AML-193 (cell line): ENCODE results near the gene TMEM147.
"Not testable (repeated sequence)": the region's sequence is repeated elsewhere in the genome, so short reads cannot be mapped to it uniquely, and the experiment has no call there.

Experiments used
- DNase-seq, 2 experiments: peaks; one replicate each; lab custom pipeline; 2025; lab: John Stamatoyannopoulos, UW

TMEM147 gene

DNA sequence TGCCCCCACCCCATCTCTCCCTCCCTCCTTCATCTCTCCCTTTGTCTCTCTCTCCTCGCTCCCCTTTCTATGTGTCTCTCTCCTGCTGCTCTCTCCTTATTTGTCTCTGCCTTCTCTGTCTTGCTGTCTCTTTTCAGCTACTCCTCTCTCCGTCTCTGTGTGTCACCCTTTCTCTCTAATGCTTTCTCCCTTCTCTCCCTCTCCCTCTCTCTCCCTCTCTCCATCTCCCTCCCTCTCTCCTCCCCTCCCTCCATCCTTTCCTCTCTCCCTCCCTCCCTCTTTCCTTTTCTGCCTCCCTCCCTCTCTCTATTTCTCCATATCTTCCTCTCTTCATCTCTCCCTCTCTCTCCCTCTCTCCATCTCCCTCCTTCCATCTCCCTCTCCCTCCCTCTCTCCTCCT, 17.4 kb downstream of the TMEM147 start:
- DNase-seq, result no peak

DNA sequence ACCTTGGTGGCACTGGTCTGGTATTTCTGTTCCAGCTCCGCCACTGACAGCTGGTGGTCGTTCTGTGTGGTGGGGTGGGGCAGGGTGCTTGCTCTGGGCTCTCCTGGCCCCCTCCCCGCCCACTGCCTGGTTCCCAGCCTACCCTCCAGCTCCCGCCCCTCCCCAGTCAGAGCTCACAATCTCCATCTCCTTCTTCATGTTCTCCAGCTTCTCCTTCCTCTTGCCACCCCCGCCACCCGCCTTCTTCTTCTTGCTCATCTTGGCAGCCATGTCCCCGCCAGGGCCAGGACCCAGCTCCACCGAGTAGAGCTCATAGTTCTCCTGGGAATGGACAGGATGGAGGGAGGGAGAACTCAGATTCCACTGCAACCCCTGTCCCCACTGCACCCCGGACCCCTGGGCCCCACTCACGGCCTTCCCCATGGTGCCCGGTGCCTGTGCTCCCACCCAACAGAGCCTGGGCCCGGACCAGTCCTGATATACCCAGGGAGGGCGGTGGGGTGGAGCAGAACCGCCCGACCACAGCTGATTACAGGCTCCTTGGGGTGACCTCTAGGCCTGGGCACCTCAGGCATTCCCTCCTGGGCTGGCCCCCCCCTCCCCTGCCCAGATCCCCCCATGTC, 17.9 kb downstream of the TMEM147 start, which contains the start of gene ATP4A:
TSS of gene ATP4A (minus strand) at position 452 of the 623 bp plus-strand sequence. CDS start at position 423, 29 bp downstream.
- no peak for DNase-seq

DNA sequence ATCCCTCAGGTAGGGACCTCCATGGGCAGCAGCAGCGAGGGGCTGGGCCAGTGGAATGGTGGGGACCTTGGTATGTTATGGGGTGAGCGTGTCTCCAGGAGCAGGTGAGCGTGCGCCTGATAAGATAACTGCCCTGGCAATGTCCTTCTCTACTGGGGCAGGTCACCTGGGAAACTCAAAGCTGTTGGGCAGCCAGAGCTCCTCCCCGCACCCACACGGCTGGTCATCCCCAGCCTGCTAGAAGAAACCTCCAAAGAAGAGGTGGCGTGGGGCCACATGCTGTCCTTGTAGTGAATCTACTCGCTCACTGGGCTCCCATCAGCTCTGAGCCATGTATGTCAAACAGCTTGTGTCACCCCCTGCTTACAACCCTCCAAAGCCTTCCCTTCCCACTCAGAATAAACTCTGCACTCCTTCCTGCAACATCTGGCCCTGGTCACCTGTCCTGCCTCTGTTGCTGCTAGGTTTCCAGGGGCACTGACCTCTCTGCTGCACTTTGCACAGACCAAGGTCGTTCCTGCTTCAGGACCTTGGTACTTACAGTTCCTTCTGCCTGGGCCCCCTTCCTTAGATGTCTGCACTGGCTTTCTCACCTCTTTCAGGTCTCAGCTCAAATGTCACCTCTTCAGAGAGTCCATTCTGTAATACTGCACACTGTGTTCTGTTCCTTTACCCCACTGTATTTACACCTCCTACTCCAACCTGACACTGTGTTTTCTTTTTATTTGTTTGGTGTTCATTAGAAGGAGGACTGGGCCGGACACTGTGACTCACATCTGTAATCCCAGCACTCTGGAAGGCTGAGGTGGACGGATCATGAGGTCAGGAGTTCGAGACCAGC, 19.8 kb downstream of the TMEM147 start:
- no peak for DNase-seq

DNA sequence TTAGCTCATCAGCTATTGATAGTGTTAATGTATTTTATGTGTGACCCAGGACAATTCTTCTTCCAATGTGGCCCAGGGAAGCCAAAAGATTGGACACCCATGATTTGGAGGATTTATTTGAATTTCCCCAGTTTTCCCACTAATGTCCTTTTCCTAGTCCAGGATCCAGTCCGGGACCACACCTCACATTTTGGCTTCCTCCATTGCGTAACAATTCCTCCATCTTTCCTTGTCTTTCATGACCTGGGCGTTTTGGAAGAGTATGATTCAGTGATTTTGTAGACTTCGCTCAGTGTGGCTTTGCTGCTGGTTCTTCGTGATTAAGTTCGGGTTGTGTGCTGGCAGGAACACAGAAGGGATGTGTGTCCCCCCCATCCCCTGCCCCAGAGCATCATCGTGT, 21.3 kb downstream of the TMEM147 start:
- DNase-seq, result no peak

DNA sequence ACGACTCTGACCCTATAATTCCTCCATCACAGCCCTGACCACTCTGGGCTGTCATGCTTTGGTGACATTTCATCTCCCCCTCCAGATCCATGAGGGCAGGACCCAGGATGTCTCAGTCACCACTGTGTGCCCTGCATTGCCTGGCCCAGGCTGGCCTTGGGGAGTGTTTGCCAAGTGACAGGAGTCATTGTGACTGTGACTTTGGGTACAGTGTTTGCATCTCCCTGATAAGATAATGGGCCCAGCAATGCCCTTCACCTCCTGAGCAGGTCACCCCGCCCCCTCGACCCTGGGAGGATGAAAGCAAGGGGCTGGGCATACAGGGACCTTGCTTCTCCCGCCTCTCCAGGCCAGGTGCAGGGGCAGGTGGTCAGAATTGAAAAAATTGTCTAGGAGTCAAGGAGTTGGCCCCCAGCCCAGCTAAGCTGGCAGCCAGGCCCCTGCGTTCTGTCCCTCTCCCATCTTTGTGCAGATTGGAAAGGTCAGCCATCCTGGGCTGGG, 23.9 kb downstream of the TMEM147 start:
- DNase-seq, result no peak

DNA sequence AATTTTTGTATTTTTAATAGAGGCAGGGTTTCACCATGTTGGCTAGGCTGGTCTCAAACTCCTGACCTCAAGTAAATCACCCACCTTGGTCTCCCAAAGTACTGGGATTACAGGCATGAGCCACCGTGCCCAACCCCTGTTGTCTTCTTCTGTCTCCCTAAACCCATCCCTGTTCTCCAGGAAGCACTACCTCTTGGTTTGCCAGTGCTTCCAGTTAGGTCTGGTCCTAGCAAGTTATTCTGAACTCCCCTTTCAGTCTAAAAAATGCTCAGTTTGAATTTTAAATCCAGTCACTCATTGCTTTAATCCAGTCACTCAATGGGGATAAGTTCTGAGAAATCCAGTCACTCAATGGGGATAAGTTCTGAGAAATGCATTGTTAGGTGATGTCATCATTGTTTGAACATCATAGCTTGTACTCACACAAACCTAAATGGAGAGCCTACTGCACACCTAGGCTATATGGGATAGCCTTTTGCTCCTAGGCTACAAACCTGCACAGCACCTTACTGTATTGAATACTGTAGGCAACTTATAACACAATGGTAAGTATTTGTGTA, 26.1 kb downstream of the TMEM147 start:
- DNase-seq, result no peak

DNA sequence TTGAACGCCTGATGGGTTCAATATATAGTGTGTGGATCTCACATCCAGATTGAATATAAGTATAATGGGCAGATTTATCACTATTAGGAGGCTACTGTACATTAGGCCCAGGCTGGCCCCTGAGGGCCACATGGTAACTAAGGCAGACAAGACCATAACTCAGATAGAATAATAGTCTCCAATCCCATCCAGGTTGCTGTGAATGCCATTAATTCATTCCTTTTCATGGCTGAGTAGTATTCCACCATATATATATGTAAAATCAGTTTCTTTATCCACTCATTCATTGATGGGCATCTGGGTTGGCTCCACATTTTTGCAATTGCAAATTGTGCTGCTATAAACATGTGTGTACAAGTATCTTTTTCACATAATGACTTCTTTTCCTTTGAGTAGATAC, 32.5 kb downstream of the TMEM147 start:
- DNase-seq, result no peak

DNA sequence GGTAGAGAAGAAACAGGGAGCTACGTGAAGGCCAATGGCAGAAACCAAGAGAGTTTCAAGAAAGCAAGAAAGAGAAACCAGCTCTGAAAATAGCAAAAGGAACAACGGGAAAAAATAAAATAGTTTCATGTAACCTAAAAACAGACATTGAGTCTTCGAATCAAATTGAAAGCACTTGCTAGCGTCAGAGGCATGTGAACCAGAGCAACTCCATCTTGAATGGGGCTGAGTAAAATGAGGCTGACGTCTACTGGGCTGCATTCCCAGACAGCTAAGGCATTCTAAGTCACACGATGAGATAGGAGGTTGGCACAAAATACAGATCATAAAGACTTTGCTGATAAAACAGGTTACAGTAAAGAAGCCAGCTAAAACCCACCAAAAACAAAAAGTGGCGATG, 33.3 kb downstream of the TMEM147 start:
- no peak for DNase-seq

DNA sequence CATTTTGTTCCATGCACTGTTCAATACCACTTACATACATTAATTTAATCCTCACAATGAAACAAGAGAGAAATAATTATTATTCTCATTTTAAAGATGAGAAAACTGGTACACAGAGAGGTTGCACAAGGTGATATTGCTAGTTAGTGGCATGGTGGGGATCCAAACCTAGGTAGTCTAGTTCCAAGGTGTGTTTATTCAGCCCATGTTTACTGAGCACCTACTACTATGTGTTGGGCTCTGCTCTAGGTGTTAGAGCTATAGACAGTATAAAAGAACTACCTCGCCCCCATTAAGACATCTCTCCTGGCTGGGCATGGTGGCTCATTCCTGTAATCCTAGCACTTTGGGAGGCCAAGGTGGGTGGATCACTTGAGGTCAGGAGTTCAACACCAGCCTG, 37.3 kb downstream of the TMEM147 start:
- DNase-seq, result no peak

DNA sequence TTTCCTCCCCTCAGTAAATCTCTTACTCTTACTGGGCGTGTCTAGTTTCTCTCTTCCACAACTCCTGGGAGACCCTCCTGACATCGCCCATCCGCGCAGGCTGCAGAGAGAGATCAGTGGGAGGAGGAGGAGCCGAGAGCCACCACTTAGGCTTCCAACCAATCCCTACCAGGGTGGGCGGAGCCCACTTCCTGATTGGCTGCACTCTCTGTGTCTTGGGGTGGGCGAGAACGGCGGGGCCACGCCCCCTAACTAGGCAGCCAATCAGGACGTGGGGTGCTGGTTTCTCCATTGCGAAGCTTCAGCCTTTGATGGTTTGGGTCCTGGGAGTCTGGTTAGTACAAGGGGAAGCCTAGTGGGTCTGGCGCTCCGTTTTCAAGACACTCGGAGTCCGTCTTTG, 40.4 kb downstream of the TMEM147 start, which contains the start of gene PMIS2:
TSS of gene PMIS2 (plus strand) at position 326 of the 400 bp plus-strand sequence. CDS start 87 bp downstream, outside the sequence.
- no peak for DNase-seq

DNA sequence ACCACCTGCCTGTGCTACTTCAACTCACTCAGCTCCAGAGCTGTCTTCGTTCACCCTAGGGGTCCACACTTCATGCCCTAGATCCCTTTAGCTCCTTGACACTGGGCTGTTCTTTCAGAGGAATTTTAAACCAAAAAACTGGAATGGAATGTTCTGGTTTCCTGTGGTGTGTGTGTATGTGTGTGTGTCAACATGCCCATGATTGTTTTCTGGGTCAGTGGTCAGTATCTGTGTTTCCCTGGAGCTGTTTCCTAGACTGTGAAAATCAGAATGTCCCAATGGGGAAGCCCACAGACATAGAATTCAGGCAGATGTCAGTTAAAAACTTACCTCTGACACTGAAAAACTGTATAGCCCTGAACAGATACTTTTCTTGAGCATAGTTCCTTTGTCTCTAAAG, 41.9 kb downstream of the TMEM147 start:
- DNase-seq, result no peak

DNA sequence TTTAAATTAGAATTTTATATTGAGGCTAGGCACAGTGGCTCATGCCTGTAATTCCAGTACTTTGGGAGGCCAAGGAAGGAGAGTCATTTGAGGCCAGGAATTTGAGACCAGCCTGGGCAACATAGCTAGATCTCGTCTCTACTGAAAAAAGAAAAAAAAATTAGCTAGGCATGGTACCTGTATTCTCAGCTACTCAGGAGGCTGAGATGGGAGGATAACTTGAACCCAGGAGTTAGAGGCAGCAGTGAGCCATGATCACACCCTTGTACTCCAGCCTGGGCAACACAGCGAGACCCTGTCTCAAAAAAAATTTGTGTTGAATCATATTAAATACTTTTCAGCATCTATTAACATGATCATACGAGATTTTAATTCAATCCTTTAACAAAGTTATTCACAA, 45.4 kb downstream of the TMEM147 start:
- no peak for DNase-seq

DNA sequence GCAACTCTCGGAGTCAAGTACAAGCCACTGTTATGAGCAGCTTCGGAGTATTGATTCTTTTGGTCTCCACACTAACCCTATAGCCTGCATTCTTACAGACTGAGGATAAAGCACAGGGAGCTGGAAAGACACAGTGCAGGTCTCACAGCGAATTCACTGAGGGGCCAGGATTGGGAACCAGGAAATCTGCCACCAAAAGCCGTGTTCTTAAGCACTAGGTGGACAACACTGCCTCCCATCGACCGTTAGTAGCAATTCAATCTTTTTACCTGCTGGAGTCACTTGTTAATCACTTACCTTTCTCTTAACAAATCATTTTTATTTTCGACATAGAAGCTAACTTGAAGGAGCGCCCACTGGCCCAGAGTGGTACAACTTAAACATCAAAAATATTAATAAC, 46.8 kb downstream of the TMEM147 start:
- peak; percentile 10 to 17 for DNase-seq

DNA sequence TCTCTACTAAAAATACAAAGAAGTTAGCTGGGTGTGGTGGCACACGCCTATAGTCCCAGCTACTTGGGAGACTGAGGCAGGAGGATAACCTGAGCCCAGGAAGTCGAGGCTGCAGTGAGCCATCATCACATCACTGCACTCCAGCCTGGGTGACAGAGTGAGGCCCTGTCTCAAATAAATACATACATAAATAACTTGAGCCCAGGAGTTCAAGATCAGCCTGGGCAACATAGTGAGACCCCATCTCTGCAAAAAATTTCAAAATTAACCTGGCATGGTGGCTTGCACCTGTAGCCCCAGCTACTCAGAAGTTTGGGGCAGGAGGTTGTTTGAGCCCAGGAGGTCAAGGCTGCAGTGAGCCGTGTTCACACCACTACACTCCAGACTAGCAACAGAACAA, 49.6 kb downstream of the TMEM147 start:
- DNase-seq, result not testable (repeated sequence)

DNA sequence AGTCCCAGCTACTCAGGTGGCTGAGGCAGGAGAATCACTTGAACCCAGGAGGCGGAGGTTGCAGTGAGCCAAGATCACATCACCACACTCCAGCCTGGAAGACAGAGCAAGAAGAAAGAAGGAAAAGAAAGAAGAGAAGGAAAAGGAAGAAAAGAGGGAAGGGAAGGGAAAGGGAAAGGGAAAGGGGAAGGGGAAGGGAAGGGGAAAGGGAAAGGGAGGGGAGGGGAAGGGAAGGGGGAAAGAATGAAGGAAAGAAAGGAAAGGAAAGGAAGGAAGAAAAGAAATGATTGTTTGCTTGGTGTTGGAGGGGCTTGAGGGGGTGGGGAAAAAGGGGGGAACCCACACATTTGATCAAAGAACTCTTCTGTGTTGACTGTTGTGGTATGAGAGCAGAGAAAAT, 50.5 kb downstream of the TMEM147 start:
- no peak for DNase-seq

DNA sequence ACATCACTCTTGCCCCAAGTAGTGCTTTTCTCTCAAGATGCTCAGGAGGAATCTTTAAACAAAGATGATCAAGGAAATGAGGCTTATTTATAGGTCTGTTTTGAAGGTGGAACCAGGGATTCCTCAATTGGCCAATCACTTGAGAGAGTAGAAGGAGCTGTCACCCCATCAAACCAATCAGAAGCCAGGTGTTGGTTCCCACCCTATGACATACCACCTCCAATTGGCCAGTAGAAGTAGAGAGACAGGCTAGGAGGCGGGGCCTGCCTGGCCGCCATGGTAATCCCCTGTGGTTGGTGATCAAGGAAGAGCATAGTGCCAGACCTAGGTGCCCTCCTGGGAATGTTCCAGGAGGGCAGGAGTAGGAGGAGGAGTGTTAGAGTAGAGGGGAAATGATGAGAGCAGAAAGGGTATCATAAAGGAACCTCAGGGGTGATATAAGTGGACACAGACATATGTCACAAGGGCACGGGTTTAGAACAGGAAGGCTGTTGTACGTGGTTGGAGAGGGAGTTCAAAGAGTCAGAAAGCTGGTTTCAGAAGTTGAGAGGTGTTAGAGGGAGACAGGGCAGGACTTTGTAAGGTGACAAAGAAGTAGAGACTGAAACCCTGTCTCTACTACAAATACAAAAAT, 51.1 kb downstream of the TMEM147 start:
- DNase-seq, result no peak
